Neural cell (in vitro differentiated cells): ENCODE data around the gene LDLRAD4. TPM values are rescaled to one million over a fixed set of nuclear protein-coding genes. Genes with fewer than 3 reads are reported as not detected.

Experiments
- H2AFZ ChIP-seq: fragments of 200-600, 300-800 bp; sonication (generic), shearing (Covaris generic); 2 replicates; pipeline ENCODE4 v1.6.0; 2014; ENCODE audit warnings: low read depth, mild to moderate bottlenecking, antibody characterized with exemption, low read length, moderate library complexity
- H3F3A ChIP-seq: fragments of 200-600 bp; shearing (Covaris generic); 2 replicates; pipeline ENCODE4 v1.6.1; 2016; ENCODE audit warnings: mild to moderate bottlenecking, moderate library complexity, mixed read lengths, antibody characterized with exemption, low read length; ENCODE audit not compliant: insufficient read depth, poor library complexity, severe bottlenecking
- H3K27ac ChIP-seq: fragments of 200-600, 300-800 bp; sonication (generic), shearing (Covaris generic); 2 replicates; pipeline ENCODE4 v1.5.1; 2014; ENCODE audit warnings: mild to moderate bottlenecking, low read length, moderate library complexity
- H3K27me3 ChIP-seq: fragments of 300-800, 200-600 bp; sonication (generic), shearing (Covaris generic); 2 replicates; pipeline ENCODE4 v1.6.0; 2014; ENCODE audit warnings: mild to moderate bottlenecking, low read depth, low read length, moderate library complexity; ENCODE audit not compliant: insufficient read depth
- H3K36me3 ChIP-seq: fragments of 300-800, 200-600 bp; sonication (generic), shearing (Covaris generic); 2 replicates; pipeline ENCODE4 v1.5.1; 2014; ENCODE audit warnings: mild to moderate bottlenecking, antibody characterized with exemption, low read length, moderate library complexity; ENCODE audit not compliant: insufficient read depth
- H3K4me2 ChIP-seq: fragments of 300-800, 200-600 bp; sonication (generic), shearing (Covaris generic); 2 replicates; pipeline ENCODE4 v1.6.0; 2014; ENCODE audit warnings: mild to moderate bottlenecking, low read length
- H3K4me3 ChIP-seq: fragments of 300-800, 200-600 bp; sonication (generic), shearing (Covaris generic); 2 replicates; pipeline ENCODE4 v1.5.1; 2014; ENCODE audit warnings: mild to moderate bottlenecking, low read length, moderate library complexity
- H3K79me2 ChIP-seq: fragments of 200-600 bp; shearing (Covaris generic); replicated peaks from 2 replicates; pipeline ENCODE4 v1.6.0; 2014; ENCODE audit warnings: mild to moderate bottlenecking, low read length, moderate library complexity; ENCODE audit not compliant: insufficient read depth
- H3K9ac ChIP-seq: fragments of 300-800, 200-600 bp; sonication (generic), shearing (Covaris generic); 2 replicates; pipeline ENCODE4 v1.6.1; 2016; ENCODE audit warnings: mild to moderate bottlenecking, low read length, mixed read lengths
- H3K9me2 ChIP-seq: fragments of 200-600 bp; shearing (Covaris generic); 2 replicates; pipeline ENCODE4 v1.6.1; 2016; ENCODE audit warnings: mild to moderate bottlenecking, low read length, mixed read lengths; ENCODE audit not compliant: insufficient read depth
- H3K9me3 ChIP-seq: fragments of 200-600, 300-800 bp; sonication (generic), shearing (Covaris generic); 2 replicates; pipeline ENCODE4 v1.6.1; 2016; ENCODE audit warnings: mild to moderate bottlenecking, mixed run types, low read length, moderate library complexity, mixed read lengths
- H4K20me1 ChIP-seq: fragments of 200-600 bp; shearing (Covaris generic); 2 replicates; pipeline ENCODE4 v1.6.1; 2016; ENCODE audit warnings: mild to moderate bottlenecking, mixed run types; ENCODE audit not compliant: insufficient read depth
- CTCF ChIP-seq: fragments of 450-650 bp; IDR thresholded peaks from 2 replicates; pipeline ENCODE4 v1.5.1; 2014; ENCODE audit warnings: antibody characterized with exemption, mild to moderate bottlenecking, moderate library complexity; ENCODE audit not compliant: poor library complexity, severe bottlenecking
- EP300 ChIP-seq: fragments of 450-650 bp; conservative IDR thresholded peaks from 2 replicates; pipeline ENCODE4 v1.6.1; 2014; ENCODE audit warnings: antibody characterized with exemption, mild to moderate bottlenecking, moderate library complexity; ENCODE audit not compliant: poor library complexity, severe bottlenecking
- EZH2 ChIP-seq: fragments of 200-600, 300-800 bp; shearing (Covaris generic), sonication (generic); IDR thresholded peaks from 2 replicates; pipeline ENCODE4 v1.6.1; 2014; ENCODE audit warnings: antibody characterized with exemption, low read length, borderline replicate concordance, mild to moderate bottlenecking; ENCODE audit not compliant: insufficient read depth, poor library complexity, severe bottlenecking
- MXI1 ChIP-seq: fragments of 450-650 bp; conservative IDR thresholded peaks from 2 replicates; pipeline ENCODE4 v1.6.1; 2014; ENCODE audit warnings: antibody characterized with exemption, mild to moderate bottlenecking; ENCODE audit not compliant: poor library complexity, severe bottlenecking
- POLR2AphosphoS5 ChIP-seq: IDR thresholded peaks from 2 replicates; pipeline ENCODE4 v1.6.1; 2012
- RAD21 ChIP-seq: fragments of 450-650 bp; conservative IDR thresholded peaks from 2 replicates; pipeline ENCODE4 v1.6.1; 2014; ENCODE audit warnings: antibody characterized with exemption, mild to moderate bottlenecking, moderate library complexity
- SMC3 ChIP-seq: fragments of 450-650 bp; conservative IDR thresholded peaks from 2 replicates; pipeline ENCODE4 v1.6.1; 2014; ENCODE audit warnings: antibody characterized with exemption, mild to moderate bottlenecking, moderate library complexity; ENCODE audit not compliant: poor library complexity
- TAF1 ChIP-seq: IDR thresholded peaks from 2 replicates; pipeline ENCODE4 v1.6.1; 2012; ENCODE audit warnings: low read depth
- polyA plus RNA-seq: library from polyadenylated mRNA; depleted of rRNA; stranded (reverse); fragments of >200 nt; gene quantifications from 2 replicates; pipeline ENCODE4 v1.2.3, GENCODE V29; 2014
- TF ChIP-seq, protein P1 (sequence below): IDR thresholded peaks from 2 replicates; pipeline ENCODE4 v1.6.1; 2012; ENCODE audit warnings: borderline replicate concordance

The LDLRAD4 gene
- polyA plus RNA-seq, 1 donor from 2014 or later: 3.7 TPM

DNA sequence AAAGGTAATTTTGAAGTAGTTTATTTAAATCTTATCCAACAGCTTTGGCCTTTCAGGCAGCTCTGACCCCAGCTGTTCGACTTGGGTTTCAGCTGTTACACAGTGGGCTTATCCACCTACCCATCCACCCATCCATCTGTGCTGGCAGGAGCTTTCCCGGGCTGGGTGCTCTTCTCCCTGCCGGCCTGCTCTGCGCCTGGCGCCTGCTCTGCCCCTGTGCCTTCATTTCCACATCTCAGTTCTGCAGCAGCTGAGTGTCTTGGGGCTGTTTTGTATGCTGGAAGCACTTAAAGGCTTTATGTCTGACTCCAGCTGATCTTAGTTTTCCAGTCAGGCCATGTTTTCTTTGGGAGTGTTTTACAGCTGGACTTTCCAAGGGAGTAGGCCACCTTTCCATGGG lies 24.2 kb downstream of the LDLRAD4 start:
- Histone ChIP-seq H3K9me3 (no peaks in the 10 kb centered on the region), H4K20me1 (no peaks in the 10 kb centered on the region), H3K9me2 (no peaks in the 10 kb centered on the region), H3K9ac (no peak overlapping the region), H3K4me2 (no peak overlapping the region), H3K27ac (no peak overlapping the region), H3K79me2 (no peaks in the 10 kb centered on the region), H3F3A (no peaks in the 10 kb centered on the region), H3K36me3 (no peaks in the 10 kb centered on the region), H3K4me3 (no peak overlapping the region), H2AFZ (no peak overlapping the region), H3K27me3 (no peaks in the 10 kb centered on the region)
- TF ChIP-seq, protein P1, sequence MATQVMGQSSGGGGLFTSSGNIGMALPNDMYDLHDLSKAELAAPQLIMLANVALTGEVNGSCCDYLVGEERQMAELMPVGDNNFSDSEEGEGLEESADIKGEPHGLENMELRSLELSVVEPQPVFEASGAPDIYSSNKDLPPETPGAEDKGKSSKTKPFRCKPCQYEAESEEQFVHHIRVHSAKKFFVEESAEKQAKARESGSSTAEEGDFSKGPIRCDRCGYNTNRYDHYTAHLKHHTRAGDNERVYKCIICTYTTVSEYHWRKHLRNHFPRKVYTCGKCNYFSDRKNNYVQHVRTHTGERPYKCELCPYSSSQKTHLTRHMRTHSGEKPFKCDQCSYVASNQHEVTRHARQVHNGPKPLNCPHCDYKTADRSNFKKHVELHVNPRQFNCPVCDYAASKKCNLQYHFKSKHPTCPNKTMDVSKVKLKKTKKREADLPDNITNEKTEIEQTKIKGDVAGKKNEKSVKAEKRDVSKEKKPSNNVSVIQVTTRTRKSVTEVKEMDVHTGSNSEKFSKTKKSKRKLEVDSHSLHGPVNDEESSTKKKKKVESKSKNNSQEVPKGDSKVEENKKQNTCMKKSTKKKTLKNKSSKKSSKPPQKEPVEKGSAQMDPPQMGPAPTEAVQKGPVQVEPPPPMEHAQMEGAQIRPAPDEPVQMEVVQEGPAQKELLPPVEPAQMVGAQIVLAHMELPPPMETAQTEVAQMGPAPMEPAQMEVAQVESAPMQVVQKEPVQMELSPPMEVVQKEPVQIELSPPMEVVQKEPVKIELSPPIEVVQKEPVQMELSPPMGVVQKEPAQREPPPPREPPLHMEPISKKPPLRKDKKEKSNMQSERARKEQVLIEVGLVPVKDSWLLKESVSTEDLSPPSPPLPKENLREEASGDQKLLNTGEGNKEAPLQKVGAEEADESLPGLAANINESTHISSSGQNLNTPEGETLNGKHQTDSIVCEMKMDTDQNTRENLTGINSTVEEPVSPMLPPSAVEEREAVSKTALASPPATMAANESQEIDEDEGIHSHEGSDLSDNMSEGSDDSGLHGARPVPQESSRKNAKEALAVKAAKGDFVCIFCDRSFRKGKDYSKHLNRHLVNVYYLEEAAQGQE: no peak
- TF ChIP-seq POLR2AphosphoS5 (no peak), RAD21 (no peak), MXI1 (no peak), EP300 (no peak), EZH2 (no peak), SMC3 (no peak), TAF1 (no peak), CTCF (no peak)

- H3K79me2 ChIP-seq: no peaks in the 10 kb centered on the region
- TF ChIP-seq SMC3 (no peak), MXI1 (no peak), EP300 (no peak), TAF1 (no peak), POLR2AphosphoS5 (no peak), CTCF (no peak), EZH2 (no peak), RAD21 (no peak)
- TF ChIP-seq, protein P1: no peak
- no peaks in the 10 kb centered on the region for H3K36me3 ChIP-seq
- H4K20me1 ChIP-seq: no peaks in the 10 kb centered on the region
- no peak overlapping the region for H3K4me2 ChIP-seq
- no peak overlapping the region for H3K4me3 ChIP-seq
- H3K9me3 ChIP-seq: no peaks in the 10 kb centered on the region
- H3K27me3 ChIP-seq: no peaks in the 10 kb centered on the region
- no peak overlapping the region for H3K27ac ChIP-seq
- no peaks in the 10 kb centered on the region for H3K9me2 ChIP-seq
- no peaks in the 10 kb centered on the region for H3F3A ChIP-seq
- no peak overlapping the region for H2AFZ ChIP-seq
- no peak overlapping the region for H3K9ac ChIP-seq
Measured at GRCh38 chr18:13243363-13243762, 24.8 kb downstream of the LDLRAD4 start.
